A549 treated with DMSO at 1 μM for 4 hours (cell line): ENCODE results near the gene FOXD4L6. TPM values are rescaled to one million over a fixed set of nuclear protein-coding genes. Genes with fewer than 3 reads are reported as not detected.

Experiments
- total RNA-seq: library from RNA; stranded (reverse); fragments of 200-300 nt; extraction: Qiagen RNA extraction; gene quantifications from 5 replicates; pipeline ENCODE4 v1.2.3, GENCODE V29; 2022; ENCODE audit warnings: low read depth

The FOXD4L6 gene
- 0.15 TPM in 1 of 5 replicates, not detected in the others for total RNA-seq

GRCh38 chr9:41128581-41128980 lies at the start of gene FOXD4L6:
TSS of gene FOXD4L6 (minus strand) at chr9:41128681. CDS start at chr9:41128383, 298 bp downstream.

Other genes starting within 250 kb of the FOXD4L6 start
- gene ZNG1F, start 60.6 kb upstream of the FOXD4L6 start, total RNA-seq, result 19.0 to 52.6 TPM (median 26.3 TPM) in 5 replicates